HG02943 (cell line): ENCODE data around the gene UNC93A.
"Not testable (repeated sequence)": the region's sequence is repeated elsewhere in the genome, so short reads cannot be mapped to it uniquely, and the experiment has no call there.

Experiments used
- ATAC-seq: cut with Tn5 transposase; IDR thresholded peaks from one replicate; pipeline ENCODE4 v1.9.1; 2021; ENCODE audit warnings: mild to moderate bottlenecking, low read depth, moderate library complexity; ENCODE audit not compliant: unreplicated experiment

The UNC93A gene

DNA sequence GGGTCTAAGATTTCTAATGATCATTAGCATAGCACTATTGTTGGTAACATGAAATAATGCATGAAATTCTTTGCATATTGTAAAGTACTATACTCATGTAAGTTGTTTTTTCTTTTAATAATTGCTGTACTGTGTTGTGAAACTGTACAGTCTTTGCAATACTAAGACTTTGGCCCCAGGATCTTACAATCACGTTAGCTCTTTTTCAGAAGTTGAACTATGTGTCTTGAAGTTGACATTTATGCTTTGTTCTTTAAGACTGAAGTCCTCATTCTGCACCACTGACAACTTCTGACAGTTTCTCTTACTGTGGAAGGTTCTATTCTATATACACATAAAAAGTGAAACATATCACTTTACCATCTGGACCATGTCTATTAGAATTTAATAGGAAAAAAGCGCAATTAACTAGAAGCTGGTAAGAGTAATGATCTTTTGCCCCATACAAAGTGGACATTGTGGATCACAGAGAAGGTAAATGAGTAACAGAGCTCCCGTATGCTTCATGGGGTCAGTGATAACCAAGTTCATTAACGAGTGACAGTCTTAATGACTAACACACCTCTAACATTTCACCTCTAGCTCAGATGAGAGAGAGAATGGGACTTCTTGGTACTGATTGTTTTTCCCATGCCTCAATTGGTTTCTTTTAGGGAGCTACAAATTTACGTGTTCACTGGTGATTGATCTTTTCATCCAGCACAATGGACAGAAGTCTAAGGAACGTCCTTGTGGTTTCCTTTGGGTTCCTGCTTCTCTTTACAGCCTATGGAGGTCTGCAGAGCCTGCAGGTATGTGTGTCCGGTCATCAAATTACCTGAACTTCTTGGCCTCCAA, at the start of gene UNC93A:
UNC93A (plus strand) TSS at position 530 of the 837 bp plus-strand sequence; CDS start at position 705, 175 bp downstream.
- ATAC-seq: no peak

DNA sequence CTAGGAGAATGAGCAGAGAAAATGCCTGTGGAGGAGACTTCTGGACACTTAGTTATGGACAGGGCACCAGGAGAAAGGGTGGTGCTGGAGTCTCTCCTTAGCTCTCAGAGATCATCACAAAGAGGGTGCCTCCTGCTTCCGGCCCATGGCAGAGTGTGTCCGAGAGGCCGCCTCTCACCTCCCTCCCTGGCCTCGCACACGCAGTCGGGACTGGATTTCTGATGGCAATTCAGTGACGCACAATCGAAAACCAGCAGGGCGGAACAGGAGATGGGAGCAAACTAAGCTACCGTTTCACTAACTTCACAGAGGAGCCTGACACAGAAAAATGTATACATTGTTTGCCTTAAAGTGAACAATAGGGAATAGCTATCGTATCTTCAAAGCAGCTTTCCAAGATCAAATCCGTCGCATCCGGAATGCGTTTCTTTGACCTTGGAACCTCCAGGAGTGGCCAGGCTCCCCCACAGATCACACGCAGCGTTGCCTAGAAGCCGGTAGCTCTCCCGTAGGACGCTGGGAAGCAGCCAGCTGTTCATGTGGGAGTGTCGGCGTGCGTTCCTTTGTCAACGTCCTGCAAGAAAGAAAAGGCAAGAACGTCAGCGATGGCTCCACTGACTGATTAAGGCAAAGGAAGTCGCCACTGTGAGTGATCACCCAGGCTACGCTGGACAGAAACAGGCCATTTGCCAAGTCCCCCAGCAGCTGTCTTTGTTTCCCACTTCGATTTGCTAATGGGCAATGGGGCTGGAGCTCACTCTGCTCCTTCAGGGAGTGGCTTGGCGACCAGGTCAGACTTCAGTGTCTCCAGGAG, 49.6 kb upstream of the UNC93A start:
- not testable (repeated sequence) for ATAC-seq

DNA sequence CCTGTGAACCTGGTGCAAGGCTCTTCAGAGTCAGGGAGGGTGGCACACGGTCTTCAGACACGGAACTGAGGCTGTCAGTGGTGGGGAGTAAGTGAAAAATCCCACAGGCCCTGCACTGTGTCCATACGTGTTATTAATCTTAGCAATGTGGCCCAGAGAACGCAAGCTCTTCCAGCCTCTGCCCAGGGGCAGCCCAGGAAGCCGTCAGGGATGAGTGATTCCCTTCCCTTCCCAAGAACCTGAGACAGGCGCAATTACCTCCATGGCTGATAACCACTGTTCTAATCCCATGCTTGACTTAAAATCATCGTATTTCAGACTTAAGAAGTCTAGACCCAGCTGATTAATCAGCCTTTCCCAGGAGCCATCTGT, 49.0 kb upstream of the UNC93A start:
- not testable (repeated sequence) for ATAC-seq

DNA sequence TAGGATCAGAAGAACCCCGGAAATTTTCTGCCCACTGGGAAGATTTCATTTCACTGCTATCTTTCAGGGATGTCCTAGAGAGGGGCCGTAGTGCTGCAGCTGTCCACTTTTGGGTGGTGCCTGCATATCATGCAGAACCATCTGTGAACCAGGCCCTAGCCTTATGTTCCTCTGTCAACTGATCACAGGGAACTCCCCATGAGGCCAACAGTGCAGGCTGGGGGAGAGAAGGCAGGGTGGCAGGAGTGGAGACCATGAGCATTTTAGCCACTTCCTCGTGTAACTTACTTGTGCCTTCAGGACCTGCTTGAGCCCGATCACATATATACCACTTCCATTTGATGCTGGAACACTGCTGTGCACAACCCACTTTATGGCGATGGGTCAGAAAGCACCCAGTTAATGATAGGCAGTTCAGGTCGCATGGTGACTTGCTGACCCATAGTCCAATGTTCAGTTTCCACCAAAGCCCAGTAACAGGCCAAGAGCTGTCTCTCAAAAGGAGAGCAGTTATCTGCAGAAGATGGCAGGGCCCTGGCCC, 48.5 kb upstream of the UNC93A start:
- ATAC-seq: not testable (repeated sequence)

DNA sequence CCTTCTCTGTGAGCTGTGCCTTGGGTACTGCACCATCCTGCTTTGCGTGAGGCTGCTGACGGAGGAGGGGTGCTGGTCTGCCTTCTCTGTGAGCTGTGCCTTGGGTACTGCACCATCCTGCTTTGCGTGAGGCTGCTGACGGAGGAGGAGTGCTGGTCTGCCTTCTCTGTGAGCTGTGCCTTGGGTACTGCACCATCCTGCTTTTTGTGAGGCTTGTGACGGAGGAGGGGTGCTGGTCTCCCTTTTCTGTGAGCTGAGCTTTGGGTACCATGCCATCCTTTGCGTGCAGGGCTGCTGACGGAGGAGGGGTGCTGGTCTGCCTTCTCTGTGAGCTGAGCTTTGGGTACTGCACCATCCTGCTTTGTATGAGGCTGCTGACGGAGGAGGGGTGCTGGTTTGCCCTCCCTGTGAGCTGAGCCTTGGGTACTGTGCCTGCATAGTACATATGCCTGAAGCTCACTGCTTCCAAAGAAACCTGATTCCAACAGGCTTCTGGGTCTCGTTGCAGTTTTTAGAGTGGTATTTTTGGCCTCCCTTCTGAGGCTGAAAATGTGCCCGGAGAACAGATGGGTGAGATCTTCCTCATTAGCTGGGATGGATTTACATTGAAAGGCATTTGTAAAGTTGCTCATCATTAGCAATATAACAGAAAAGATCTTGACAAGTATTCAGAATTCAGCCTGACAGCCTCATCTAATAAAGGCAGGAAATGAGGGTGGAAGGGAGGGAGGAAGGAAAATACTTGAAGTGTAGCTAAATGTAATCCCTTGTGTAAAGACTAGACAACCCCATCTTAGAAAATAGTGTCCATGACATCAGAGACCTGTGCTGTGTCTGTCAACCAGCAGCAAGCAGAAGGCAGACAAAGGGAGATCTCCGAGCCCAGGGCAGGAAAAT, 46.8 kb upstream of the UNC93A start:
- no peak for ATAC-seq

DNA sequence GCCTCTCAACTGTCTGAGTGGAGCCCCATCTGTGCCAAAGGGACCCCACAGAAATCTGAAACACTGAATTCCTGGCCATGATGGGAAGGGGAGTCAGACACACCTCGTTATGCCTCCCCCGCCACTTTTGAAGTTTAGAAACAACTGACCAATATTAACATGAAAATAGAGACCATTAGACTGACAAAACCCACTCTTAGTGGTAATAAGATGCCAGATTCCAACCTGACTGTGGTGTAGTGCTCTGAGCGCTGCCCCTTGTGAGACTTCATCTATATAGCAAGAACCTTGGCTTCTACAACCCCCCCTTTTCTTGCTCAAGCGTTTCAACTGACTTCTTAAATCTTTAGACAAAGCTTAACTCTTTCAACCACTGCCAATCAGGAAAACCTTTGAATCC, 46.1 kb upstream of the UNC93A start:
- no peak for ATAC-seq

DNA sequence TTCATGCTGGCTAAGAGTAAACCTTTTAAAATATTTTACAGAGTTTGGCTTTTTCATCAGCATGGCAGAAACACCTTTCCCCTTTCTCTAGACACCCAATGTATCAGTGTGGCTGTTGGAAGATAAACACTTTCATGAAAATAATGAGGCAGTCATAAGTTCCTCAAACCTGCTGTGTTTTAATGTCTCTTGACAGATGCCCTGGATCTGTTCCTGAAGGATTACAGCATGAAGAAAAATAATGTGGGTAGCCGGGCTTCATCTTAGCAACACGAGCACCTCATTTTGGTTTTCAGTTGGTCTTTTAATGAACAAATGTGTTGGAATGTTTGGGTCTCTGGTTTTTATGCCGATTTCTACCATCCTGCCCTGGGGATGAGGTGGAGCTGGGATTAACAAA, 45.5 kb upstream of the UNC93A start:
- ATAC-seq: no peak

DNA sequence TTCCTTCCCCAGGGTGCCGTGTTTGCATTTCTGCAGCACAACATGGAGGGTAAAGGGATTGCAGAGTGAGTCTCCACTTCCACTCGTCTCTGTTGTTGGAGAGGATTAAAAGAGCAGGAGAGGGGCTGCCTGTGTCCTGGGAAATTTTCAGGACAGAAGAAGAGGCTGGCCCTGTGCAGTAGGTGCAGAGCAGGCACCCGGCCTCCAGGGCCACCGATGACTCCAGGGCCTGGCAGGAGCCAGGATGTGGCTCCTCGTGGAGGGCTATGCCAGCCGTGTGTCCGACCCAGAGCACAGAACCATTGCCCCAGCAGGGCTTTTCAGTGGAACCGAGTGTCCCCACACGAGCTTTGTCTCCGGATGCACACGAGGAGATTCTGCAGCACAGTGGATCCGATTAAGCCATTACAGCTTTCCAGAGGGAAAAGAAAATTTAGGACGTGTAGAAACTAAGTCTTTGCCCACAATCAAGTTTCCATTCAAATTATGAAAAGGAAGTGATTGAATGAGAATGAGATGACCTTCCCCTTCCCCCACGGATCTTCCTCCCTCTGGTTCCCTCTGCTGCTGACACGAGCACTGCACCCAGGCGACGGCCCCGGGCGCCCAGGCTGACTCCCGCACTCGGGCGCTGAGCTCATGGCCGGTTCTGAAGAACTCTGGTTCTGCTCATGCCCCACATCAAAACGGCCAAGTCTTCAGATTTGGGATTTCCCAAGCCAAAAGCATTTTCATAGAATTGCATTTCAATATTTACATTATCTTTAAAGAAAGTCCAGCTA, 43.1 kb upstream of the UNC93A start:
- ATAC-seq: no peak

DNA sequence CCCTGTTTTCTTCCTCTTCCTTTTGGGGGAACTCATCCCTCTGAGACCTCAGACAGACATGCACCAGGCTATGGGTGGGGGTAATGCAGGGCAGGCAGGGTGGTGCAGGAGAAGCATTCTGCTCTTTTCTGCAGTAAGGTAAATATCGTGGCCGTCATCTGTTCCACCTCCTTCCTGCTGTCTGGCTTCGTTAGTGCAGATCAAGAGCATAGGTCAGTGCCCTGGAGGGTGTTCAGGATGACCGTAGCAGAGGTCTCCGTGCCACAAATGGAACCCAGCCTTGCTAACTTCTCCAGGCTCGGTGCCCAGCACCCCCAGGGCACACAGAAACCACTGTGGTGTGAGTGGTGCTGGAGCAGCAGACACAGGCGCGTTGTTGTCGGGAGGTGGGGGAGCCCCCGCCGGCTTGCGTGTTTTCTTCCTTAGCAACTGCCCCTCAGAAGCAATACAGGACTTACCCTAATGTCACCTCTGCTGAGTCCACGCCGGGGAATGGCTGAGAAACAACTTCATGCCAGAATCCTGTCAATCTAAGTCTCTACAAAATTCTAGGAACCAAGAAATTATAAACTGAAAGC, 42.1 kb upstream of the UNC93A start:
- ATAC-seq: not testable (repeated sequence)

DNA sequence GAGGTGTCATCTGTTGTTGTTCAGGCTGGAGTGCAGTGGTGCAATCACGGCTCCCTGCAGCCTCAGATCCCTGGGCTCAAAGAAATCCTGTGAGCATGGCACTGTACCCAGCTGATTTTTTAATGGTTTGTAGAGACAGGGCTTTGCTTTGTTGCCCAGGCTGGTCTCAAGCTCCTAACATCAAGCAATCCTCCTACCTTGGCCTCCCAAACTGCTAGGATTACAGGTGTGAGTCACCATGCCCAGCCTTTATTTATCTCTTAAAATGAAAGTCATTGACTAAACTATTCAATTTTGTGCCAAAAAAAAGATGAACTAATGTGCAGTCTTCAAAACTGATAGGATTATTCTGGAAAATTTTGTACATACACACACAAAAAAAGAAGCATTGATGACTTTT, 38.8 kb upstream of the UNC93A start:
- ATAC-seq: no peak

DNA sequence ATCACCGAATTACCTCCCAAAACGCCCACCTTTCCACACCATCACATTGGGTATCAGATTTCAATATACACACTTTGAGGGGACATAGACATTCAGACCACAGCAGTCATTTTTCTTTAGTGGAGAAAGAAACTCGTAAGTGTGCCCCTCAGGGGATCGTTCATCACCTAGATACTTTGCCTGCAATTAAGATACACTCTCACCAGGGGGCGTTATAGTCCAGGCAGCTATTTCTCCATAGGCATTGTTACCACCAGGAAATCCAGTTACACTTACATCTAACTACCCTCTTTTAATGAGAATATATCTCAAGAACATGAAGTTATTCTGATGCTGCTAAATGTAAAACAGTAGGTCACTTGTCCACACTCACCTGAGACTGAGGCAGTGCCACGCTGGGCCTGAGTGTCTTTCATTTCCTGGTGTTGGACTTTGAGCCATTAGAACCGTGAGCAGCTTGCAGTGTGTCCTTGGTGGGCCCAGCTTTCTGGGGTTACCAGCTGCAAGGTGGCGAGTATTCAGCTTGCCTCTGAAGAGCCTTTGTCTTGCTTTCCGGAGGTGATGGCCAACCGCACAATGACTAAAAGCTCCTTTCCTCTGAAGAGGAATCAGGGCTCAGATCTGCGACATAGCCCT, 35.1 kb upstream of the UNC93A start:
- no peak for ATAC-seq

DNA sequence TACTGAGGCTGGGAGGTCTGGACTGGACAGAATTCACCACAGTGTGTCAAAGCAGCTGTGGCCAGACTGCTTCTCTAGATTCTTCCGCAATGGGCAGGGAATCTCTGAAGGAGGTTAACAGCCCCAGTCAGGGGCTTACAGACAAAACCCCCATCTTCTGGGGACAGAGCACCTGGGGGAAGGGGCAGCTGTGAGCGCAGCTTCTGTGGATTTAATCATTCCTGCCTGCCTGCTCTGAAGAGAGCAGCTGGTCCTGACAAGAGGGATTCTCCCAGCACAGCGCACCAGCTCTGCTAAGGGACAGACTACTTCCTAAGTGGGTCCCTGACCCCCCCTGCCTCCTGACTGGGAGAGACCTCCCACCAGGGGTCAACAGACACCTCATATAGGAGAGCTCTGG, 32.5 kb upstream of the UNC93A start:
- ATAC-seq: no peak

DNA sequence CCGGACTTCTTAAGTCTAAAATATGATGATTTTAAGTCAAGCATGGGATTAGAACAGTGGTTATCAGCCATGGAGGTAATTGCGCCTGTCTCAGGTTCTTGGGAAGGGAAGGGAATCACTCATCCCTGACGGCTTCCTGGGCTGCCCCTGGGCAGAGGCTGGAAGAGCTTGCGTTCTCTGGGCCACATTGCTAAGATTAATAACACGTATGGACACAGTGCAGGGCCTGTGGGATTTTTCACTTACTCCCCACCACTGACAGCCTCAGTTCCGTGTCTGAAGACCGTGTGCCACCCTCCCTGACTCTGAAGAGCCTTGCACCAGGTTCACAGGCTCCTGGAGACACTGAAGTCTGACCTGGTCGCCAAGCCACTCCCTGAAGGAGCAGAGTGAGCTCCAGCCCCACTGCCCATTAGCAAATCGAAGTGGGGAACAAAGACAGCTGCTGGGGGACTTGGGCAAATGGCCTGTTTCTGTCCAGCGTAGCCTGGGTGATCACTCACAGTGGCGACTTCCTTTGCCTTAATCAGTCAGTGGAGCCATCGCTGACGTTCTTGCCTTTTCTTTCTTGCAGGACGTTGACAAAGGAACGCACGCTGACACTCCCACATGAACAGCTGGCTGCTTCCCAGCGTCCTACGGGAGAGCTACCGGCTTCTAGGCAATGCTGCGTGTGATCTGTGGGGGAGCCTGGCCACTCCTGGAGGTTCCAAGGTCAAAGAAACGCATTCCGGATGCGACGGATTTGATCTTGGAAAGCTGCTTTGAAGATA, 24.9 kb upstream of the UNC93A start:
- not testable (repeated sequence) for ATAC-seq

DNA sequence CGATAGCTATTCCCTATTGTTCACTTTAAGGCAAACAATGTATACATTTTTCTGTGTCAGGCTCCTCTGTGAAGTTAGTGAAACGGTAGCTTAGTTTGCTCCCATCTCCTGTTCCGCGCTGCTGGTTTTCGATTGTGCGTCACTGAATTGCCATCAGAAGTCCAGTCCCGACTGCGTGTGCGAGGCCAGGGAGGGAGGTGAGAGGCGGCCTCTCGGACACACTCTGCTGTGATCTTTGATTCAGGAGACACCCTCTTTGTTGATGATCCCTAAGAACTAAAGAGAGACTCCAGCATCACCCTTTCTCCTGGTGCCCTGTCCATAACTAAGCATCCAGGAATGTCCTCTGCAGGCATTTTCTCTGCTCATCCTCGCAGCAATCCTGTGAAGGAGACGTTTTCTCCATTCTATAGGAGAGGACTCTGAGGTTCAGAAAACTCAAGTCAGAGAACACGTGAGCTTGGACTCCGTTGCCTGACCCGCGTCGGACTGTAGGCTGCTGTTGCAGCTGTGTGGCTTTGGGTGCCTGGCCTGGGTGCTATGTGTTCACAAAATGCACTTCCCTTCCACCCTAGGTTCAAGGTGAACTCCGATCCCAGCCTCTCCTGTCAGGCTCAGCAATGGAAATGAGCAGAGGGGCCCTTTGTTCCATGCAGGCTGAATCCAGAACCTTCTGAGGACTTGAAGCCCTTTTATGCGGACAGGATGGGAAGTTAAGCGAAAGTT, 24.1 kb upstream of the UNC93A start:
- no peak for ATAC-seq

DNA sequence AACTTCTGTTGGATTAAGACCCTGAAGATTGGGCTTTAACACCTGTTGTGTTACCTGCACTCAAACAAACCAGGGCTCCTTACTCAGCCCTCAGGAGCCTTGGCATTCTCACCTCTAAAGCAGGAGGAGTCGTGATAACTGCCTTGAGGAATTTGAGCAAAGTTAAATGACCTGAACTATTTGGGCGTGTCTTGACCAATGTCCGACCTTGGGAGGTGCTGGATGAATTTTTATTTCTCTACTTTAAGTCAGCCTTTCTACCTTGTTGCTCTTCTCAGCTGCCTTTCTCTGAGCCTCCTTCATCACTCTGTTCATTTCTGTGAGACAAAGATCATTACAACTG, 23.6 kb upstream of the UNC93A start:
- ATAC-seq: not testable (repeated sequence)

DNA sequence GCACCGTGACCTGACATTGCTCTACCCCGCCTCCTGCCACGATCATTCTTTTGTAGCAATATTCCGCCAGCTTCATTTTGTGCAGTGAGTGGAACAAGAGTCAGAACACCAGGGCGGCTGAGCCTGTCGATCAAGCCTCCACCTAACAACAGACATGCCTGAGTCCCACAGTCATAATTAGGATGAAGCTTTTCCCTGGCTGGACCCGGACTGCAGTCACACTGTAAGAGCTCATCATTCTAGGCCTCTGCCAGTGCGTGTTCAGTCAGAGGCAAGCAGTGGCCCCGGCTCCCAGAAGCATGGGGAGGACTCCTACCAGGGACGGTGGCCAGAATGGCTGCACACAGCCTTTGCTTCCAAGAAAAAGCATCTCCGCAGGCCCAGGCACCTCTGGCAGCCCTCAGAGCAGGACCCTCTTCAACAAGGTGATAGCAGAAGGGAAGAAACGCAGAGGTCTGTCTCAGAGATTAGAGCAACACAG, 23.2 kb upstream of the UNC93A start:
- ATAC-seq: no peak

DNA sequence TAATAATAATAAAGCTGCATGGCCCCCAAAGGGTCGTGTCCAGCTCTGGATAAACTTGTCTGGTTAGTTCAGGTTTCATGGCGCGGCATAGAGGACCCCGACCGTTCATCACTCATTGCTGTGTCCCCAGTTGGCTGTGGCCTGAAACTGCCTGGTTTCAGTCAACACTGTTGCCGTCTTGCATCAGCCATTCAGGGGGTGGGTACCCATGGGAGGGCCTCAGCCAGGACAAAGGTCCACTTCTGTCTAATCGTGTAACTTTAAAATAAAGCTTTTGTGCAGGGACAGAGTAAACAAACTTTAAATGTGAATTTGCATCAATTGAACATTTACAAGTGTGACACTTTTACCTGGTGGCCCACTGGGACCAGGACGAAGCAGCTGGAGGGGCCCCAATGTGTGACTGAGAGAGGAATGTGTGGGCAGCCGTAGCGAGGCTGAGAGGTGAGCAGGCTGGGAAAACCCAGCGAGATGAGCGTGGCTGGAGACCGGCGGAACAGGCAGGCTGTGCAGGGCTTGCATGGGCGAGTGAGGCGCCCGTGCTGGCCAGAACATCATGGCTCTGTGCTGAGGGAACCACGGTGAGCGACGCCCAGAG, 22.3 kb upstream of the UNC93A start:
- ATAC-seq: no peak
